K562 (cell line): ENCODE data around the gene BHLHE40. TPM values are rescaled to one million over a fixed set of nuclear protein-coding genes. Genes with fewer than 3 reads are reported as not detected.

Experiments used
- CTCF ChIP-seq, 3 experiments: IDR thresholded peaks in 2 of 3; conservative IDR thresholded peaks in 1 of 3; 2 replicates each; pipeline ENCODE4 v1.5.1; 2011 to 2012; ENCODE audit warnings: low read length in 3 of 3, mild to moderate bottlenecking in 3 of 3, control low read depth in 2 of 3, improper control_type of control experiment in 1 of 3, inconsistent platforms in 1 of 3, low read depth in 1 of 3, mixed read lengths in 1 of 3, moderate library complexity in 1 of 3; ENCODE audit not compliant: insufficient read depth in 2 of 3
- DMBX1 ChIP-seq: fragments of 250-450 bp; sonication (Bioruptor Pico); IDR thresholded peaks from 2 replicates; pipeline ENCODE4 v1.8.0; 2022; ENCODE audit warnings: inconsistent platforms, mild to moderate bottlenecking, moderate library complexity, borderline replicate concordance
- EWSR1 ChIP-seq: fragments of 450-650 bp; IDR thresholded peaks from 2 replicates; pipeline ENCODE4 v1.6.1; 2018; ENCODE audit warnings: borderline replicate concordance, mild to moderate bottlenecking, low read depth, moderate library complexity; ENCODE audit not compliant: partially characterized antibody
- FOXA3 ChIP-seq, 2 experiments: fragments of 450-650 bp in 1 of 2; sonication (generic) in 1 of 2; formaldehyde crosslinking; IDR thresholded peaks in 1 of 2; conservative IDR thresholded peaks in 1 of 2; 2 replicates each; pipeline versions ENCODE4 v1.4.0 to v1.8.0; 2020 to 2022; ENCODE audit warnings: mild to moderate bottlenecking in 2 of 2, missing genetic modification reagents in 1 of 2
- GABPA ChIP-seq: fragments of 200-800 bp; sonication (Bioruptor generic); conservative IDR thresholded peaks from 2 replicates; pipeline ENCODE4 v1.6.1; 2016; ENCODE audit warnings: low read depth, missing genetic modification characterization, missing compliant biosample characterization
- GATA2 ChIP-seq: sonication (generic); formaldehyde crosslinking; IDR thresholded peaks from 2 replicates; pipeline ENCODE4 v1.4.0; 2020; ENCODE audit warnings: mild to moderate bottlenecking, missing genetic modification reagents
- GTF3C2 ChIP-seq: IDR thresholded peaks from 3 replicates; pipeline ENCODE4 v1.6.1; 2011; ENCODE audit warnings: borderline replicate concordance, mild to moderate bottlenecking, moderate library complexity; ENCODE audit not compliant: insufficient read length; ENCODE audit errors: extremely low read depth
- HNRNPH1 ChIP-seq: fragments of 200-400 bp; formaldehyde crosslinking; optimal IDR thresholded peaks from 2 replicates; pipeline ENCODE3; 2017; ENCODE audit warnings: low read depth, mild to moderate bottlenecking, low read length, moderate library complexity
- KDM4B ChIP-seq, 2 experiments: fragments of 450-650 bp in 1 of 2; sonication (generic) in 1 of 2; IDR thresholded peaks; 2 replicates each; pipeline ENCODE4 v1.6.1; 2016 to 2017; ENCODE audit warnings: borderline replicate concordance in 2 of 2, antibody characterized with exemption in 1 of 2, low read depth in 1 of 2, mild to moderate bottlenecking in 1 of 2
- MTA3 ChIP-seq: fragments of 450-650 bp; formaldehyde crosslinking; IDR thresholded peaks from 2 replicates; pipeline ENCODE4 v1.6.1; 2017; ENCODE audit warnings: mild to moderate bottlenecking, borderline replicate concordance
- NCOA2 ChIP-seq, 2 experiments: fragments of 450-650 bp; IDR thresholded peaks; 2 replicates each; pipeline ENCODE4 v1.6.1; 2018; ENCODE audit warnings: mild to moderate bottlenecking in 2 of 2, moderate library complexity in 1 of 2; ENCODE audit not compliant: partially characterized antibody in 2 of 2
- NFE2L1 ChIP-seq: fragments of 450-650 bp; IDR thresholded peaks from 2 replicates; pipeline ENCODE4 v1.6.1; 2016; ENCODE audit warnings: missing genetic modification characterization, low read depth, mild to moderate bottlenecking, missing compliant biosample characterization, moderate library complexity, borderline replicate concordance
- PHB ChIP-seq: fragments of 250-450 bp; sonication (Bioruptor Pico); IDR thresholded peaks from 2 replicates; pipeline ENCODE4 v1.5.0; 2021
- PHB2 ChIP-seq: fragments of 450-650 bp; IDR thresholded peaks from 2 replicates; pipeline ENCODE4 v1.6.1; 2017; ENCODE audit warnings: low read depth
- RFX7 ChIP-seq: fragments of 250-450 bp; sonication (Bioruptor Pico); IDR thresholded peaks from 2 replicates; pipeline ENCODE4 v1.5.1; 2021; ENCODE audit warnings: mild to moderate bottlenecking
- SMAD2 ChIP-seq: fragments of 150-350 bp; IDR thresholded peaks from 2 replicates; pipeline ENCODE4 v1.6.1; 2014; ENCODE audit warnings: low read depth, mild to moderate bottlenecking, low read length
- SMARCC2 ChIP-seq: fragments of 450-650 bp; IDR thresholded peaks from 2 replicates; pipeline ENCODE4 v1.6.1; 2017; ENCODE audit warnings: antibody characterized with exemption, moderate library complexity, mild to moderate bottlenecking, low read depth
- SMC3 ChIP-seq: conservative IDR thresholded peaks from 2 replicates; pipeline ENCODE4 v1.6.1; 2011; ENCODE audit warnings: low read depth, low read length, improper control_type of control experiment; ENCODE audit not compliant: insufficient read depth
- TCFL5 ChIP-seq: fragments of 250-450 bp; sonication (Bioruptor Pico); conservative IDR thresholded peaks from 2 replicates; pipeline ENCODE4 v1.6.1; 2021; ENCODE audit warnings: mild to moderate bottlenecking, moderate library complexity, matching md5 sums
- TRIM28 ChIP-seq: fragments of 450-650 bp; IDR thresholded peaks from 2 replicates; pipeline ENCODE4 v1.6.1; 2017
- ZNF512 ChIP-seq: IDR thresholded peaks from 2 replicates; pipeline ENCODE4 v1.6.1; 2016; ENCODE audit warnings: missing genetic modification characterization, missing compliant biosample characterization
- polyA plus RNA-seq, 8 experiments: library from polyadenylated mRNA; depleted of rRNA in 4 of 8; stranded (reverse) in 5 of 8; unstranded in 3 of 8; fragments of >200 nt; fragmentation: Nextera tagmentation in 2 of 8; fragmentation: Illumina TruSeq in 1 of 8; extraction: Ambion mirVana in 2 of 8; extraction: Trizol in 1 of 8; gene quantifications; 2 replicates each; pipeline versions ENCODE4 v1.2.1 to v1.2.3, GENCODE V29; 2011 to 2014; ENCODE audit warnings: inconsistent platforms in 1 of 8, missing spikeins in 1 of 8
- total RNA-seq, 7 experiments: library from RNA; depleted of rRNA in 6 of 7; stranded (reverse); fragments of >200 nt in 6 of 7; fragmentation: Illumina TruSeq in 2 of 7; extraction: Trizol in 2 of 7; gene quantifications; 2 replicates each; pipeline versions ENCODE4 v1.2.1 to v1.2.3, GENCODE V29; 2011 to 2021; ENCODE audit warnings: low replicate concordance in 1 of 7

The BHLHE40 gene
- total and polyA plus RNA-seq, 9 of the 15 experiments (the other 6 are each of a cell fraction or from before 2014, with no cell fraction given) = 12.0 to 83.9 (median 31.4) TPM

GRCh38 chr3:4963669-4964570 lies 15.3 kb upstream of the BHLHE40 start (continued):
- TF ChIP-seq TCFL5 (CRISPR knock-in tag) = no peak
- peak; percentile 49; the same call in 1 of the 2 replicates for TF ChIP-seq SMARCC2
- no peak for TF ChIP-seq RFX7 (CRISPR knock-in tag)
- no peak for TF ChIP-seq HNRNPH1
- TF ChIP-seq CTCF (IDR thresholded peaks at IDR 0.05 in 2 of 3, conservative IDR thresholded peaks at IDR 0.05 in 1 of 3; ENCODE audit: insufficient read depth in 2 of 3, low read depth in 1 of 3, low read length in 3 of 3) = no peak
- TF ChIP-seq FOXA3 (CRISPR knock-in tag; conservative IDR thresholded peaks at IDR 0.05 in 1 of 2, IDR thresholded peaks at IDR 0.05 in 1 of 2) = no peak
- no peak for TF ChIP-seq MTA3
- TF ChIP-seq GATA2 (CRISPR knock-in tag) = no peak
- no peak for TF ChIP-seq EWSR1
- no peak for TF ChIP-seq SMC3
- no peak for TF ChIP-seq DMBX1 (CRISPR knock-in tag)
- TF ChIP-seq GTF3C2 = no peak
- no peak for TF ChIP-seq KDM4B (IDR thresholded peaks at IDR 0.05; ENCODE audit: borderline replicate concordance in 2 of 2, low read depth in 1 of 2)
- no peak for TF ChIP-seq SMAD2
- no peak for TF ChIP-seq TRIM28
- TF ChIP-seq NFE2L1 (tag) = no peak
- peak; percentile 57; the same call in 1 of the 2 replicates for TF ChIP-seq ZNF512 (tag)
- no peak for TF ChIP-seq PHB (CRISPR knock-in tag)
- TF ChIP-seq PHB2 = no peak
- TF ChIP-seq GABPA (tag) = no peak
- peak in 1 of 2 experiments; percentile 21 for TF ChIP-seq NCOA2 (IDR thresholded peaks at IDR 0.05; ENCODE audit: partially characterized antibody in 2 of 2)
